Uterus (tissue), 2 donors: ENCODE measurements around the gene TOM1L1.

Experiments
- CTCF ChIP-seq, 4 experiments: fragments of 200-600 bp in 2 of 4; fragments of 450-650 bp in 2 of 4; sonication (generic) in 2 of 4; IDR thresholded peaks; one replicate each; pipeline ENCODE4 v1.5.1; 2016 to 2019; ENCODE audit warnings: antibody characterized with exemption in 4 of 4, mild to moderate bottlenecking in 2 of 4, moderate library complexity in 1 of 4
- POLR2A ChIP-seq, 2 donors: fragments of 450-650 bp; IDR thresholded peaks; one replicate each; pipeline ENCODE4 v1.6.1; 2016; ENCODE audit warnings: antibody characterized with exemption in 2 of 2, mild to moderate bottlenecking in 1 of 2, moderate library complexity in 1 of 2

- TF ChIP-seq CTCF (IDR thresholded peaks at IDR 0.05), result no peak
- TF ChIP-seq POLR2A (IDR thresholded peaks at IDR 0.05), result no peak
Observed at GRCh38 chr17:54887787-54888186, 12.9 kb upstream of the TOM1L1 start.
